KMS-11 (cell line): ENCODE data around the gene CTNNA2.

Experiments used
- H2AFZ ChIP-seq: fragments of 200-600 bp; sonication (generic); 2 replicates; pipeline ENCODE4 v1.6.1; 2016; ENCODE audit warnings: antibody characterized with exemption, mixed run types, low read depth
- H3K27ac ChIP-seq: fragments of 200-600 bp; sonication (generic); 2 replicates; pipeline ENCODE4 v1.6.1; 2016; ENCODE audit warnings: mild to moderate bottlenecking, mixed run types
- H3K27me3 ChIP-seq: fragments of 200-600 bp; sonication (generic); 2 replicates; pipeline ENCODE4 v1.6.1; 2017; ENCODE audit warnings: mild to moderate bottlenecking, low read depth, mixed run types, moderate library complexity; ENCODE audit not compliant: insufficient read depth
- H3K36me3 ChIP-seq: fragments of 200-600 bp; sonication (generic); 2 replicates; pipeline ENCODE4 v1.6.1; 2017; ENCODE audit warnings: mild to moderate bottlenecking, mixed run types; ENCODE audit not compliant: insufficient read depth
- H3K4me1 ChIP-seq: fragments of 200-600 bp; sonication (generic); 2 replicates; pipeline ENCODE4 v1.6.1; 2016; ENCODE audit warnings: mild to moderate bottlenecking, low read depth, mixed run types; ENCODE audit not compliant: poor library complexity, severe bottlenecking
- H3K4me2 ChIP-seq: fragments of 200-600 bp; sonication (generic); 2 replicates; pipeline ENCODE4 v1.7.0; 2016; ENCODE audit warnings: mild to moderate bottlenecking, mixed run types
- H3K4me3 ChIP-seq: fragments of 200-600 bp; sonication (generic); IDR thresholded peaks from 2 replicates; pipeline ENCODE4 v1.6.1; 2017; ENCODE audit warnings: low read depth, low read length, mixed read lengths; ENCODE audit not compliant: insufficient read depth
- H3K79me2 ChIP-seq: fragments of 200-600 bp; sonication (generic); 2 replicates; pipeline ENCODE4 v1.6.1; 2016; ENCODE audit warnings: low read depth, mixed run types; ENCODE audit not compliant: insufficient read depth
- H3K9ac ChIP-seq: fragments of 200-600 bp; sonication (generic); 2 replicates; pipeline ENCODE4 v1.6.1; 2016; ENCODE audit warnings: mild to moderate bottlenecking, mixed run types
- H4K20me1 ChIP-seq: fragments of 200-600 bp; sonication (generic); 2 replicates; pipeline ENCODE4 v1.6.1; 2016; ENCODE audit warnings: mild to moderate bottlenecking, mixed run types; ENCODE audit not compliant: insufficient read depth
- TF ChIP-seq, protein P1 (sequence below): fragments of 200-600 bp; sonication (generic); conservative IDR thresholded peaks from 2 replicates; pipeline ENCODE4 v1.6.1; 2017; ENCODE audit warnings: low read depth, mild to moderate bottlenecking, antibody characterized with exemption, low read length, moderate library complexity, mixed read lengths

The CTNNA2 gene

DNA sequence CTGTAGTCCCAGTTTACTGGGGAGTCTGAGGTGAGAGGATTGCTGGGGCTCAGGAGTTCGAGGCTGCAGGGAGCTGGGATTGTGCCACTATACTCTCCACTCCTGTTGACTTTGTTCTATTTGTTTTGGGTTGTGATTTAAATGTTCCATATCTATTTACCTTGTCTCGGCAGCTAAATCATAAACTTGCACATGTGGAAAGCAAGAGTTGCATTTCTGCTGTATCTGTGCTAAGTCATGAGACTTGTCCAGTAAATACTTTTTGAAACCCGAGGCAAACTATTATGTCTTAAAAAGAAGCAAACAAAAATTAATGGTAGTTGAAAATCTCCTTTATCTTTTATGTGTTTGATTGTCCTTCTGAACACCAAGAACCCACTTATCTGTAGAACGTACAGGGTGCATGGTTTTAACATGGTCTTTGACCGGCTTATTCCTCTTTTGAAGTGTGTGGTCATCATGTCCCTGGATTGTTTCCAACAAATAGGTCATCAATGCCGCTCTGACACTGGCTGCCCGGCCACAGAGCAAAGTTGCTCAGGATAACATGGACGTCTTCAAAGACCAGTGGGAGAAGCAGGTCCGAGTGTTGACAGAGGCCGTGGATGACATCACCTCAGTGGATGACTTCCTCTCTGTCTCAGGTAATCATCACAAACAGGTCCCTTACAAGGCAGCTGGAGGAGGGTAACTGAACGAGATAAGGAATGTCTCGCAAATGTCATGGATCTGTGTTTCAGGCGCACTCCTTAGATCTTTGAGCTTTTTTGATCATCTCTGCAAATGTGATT is 1032.8 kb downstream of the CTNNA2 start:
- Histone ChIP-seq H2AFZ (no peak overlapping the region), H3K4me2 (no peak overlapping the region), H3K4me3 (no peak overlapping the region), H3K4me1 (no peaks in the 10 kb centered on the region), H3K36me3 (no peaks in the 10 kb centered on the region), H3K79me2 (no peaks in the 10 kb centered on the region), H3K27me3 (no peaks in the 10 kb centered on the region), H3K9ac (no peak overlapping the region), H3K27ac (no peak overlapping the region), H4K20me1 (no peaks in the 10 kb centered on the region)
- TF ChIP-seq, protein P1, sequence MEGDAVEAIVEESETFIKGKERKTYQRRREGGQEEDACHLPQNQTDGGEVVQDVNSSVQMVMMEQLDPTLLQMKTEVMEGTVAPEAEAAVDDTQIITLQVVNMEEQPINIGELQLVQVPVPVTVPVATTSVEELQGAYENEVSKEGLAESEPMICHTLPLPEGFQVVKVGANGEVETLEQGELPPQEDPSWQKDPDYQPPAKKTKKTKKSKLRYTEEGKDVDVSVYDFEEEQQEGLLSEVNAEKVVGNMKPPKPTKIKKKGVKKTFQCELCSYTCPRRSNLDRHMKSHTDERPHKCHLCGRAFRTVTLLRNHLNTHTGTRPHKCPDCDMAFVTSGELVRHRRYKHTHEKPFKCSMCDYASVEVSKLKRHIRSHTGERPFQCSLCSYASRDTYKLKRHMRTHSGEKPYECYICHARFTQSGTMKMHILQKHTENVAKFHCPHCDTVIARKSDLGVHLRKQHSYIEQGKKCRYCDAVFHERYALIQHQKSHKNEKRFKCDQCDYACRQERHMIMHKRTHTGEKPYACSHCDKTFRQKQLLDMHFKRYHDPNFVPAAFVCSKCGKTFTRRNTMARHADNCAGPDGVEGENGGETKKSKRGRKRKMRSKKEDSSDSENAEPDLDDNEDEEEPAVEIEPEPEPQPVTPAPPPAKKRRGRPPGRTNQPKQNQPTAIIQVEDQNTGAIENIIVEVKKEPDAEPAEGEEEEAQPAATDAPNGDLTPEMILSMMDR, result no peak

DNA sequence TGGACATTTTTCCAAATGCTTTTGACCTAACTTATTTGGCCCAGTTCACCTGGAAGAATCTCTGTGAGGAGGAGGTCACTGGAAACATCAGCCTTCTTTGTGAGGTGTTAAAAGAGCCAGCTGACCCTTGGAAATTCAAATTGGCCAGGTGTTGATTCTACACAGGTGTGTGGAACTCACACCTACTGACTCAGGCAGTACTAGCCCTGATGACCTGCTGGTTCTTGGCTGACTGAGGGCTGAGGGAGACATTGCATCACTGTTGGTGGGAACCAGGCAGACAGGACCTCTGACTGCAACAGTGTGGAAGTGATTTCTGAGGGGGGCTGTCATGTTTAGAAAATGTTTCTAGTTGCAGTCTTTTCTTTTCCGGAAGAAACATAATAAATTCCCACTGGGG is 1033.9 kb downstream of the CTNNA2 start:
- no peak overlapping the region for H3K4me2 ChIP-seq
- no peaks in the 10 kb centered on the region for H3K27me3 ChIP-seq
- no peak overlapping the region for H2AFZ ChIP-seq
- TF ChIP-seq, protein P1, result no peak
- no peaks in the 10 kb centered on the region for H3K4me1 ChIP-seq
- no peak overlapping the region for H3K9ac ChIP-seq
- H3K4me3 ChIP-seq, result no peak overlapping the region
- H3K27ac ChIP-seq, result no peak overlapping the region
- H4K20me1 ChIP-seq, result no peaks in the 10 kb centered on the region
- H3K79me2 ChIP-seq, result no peaks in the 10 kb centered on the region
- no peaks in the 10 kb centered on the region for H3K36me3 ChIP-seq

DNA sequence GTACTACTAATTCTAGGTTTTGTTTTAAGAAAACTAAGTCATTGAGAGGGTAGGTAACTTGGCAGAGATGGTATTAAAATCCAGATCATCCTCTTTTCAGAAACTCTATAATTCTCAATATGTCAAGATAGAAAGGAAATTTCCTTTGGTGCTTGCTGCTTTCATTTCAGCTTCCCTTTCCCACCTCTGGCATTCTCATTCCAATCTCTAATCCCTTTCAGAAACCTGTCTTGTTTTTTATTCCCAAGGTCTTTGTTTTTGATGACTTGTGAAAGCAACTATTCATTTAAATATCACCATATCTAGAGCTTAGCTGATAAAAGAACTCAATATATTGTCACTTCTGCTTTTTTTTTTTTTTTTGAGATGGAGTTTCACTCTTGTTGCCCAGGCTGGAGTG is 1034.5 kb downstream of the CTNNA2 start:
- no peaks in the 10 kb centered on the region for H3K79me2 ChIP-seq
- TF ChIP-seq, protein P1, result no peak
- no peak overlapping the region for H2AFZ ChIP-seq
- no peaks in the 10 kb centered on the region for H3K27me3 ChIP-seq
- H3K36me3 ChIP-seq, result no peaks in the 10 kb centered on the region
- no peak overlapping the region for H3K4me2 ChIP-seq
- H3K4me1 ChIP-seq, result no peaks in the 10 kb centered on the region
- H4K20me1 ChIP-seq, result no peaks in the 10 kb centered on the region
- H3K9ac ChIP-seq, result no peak overlapping the region
- H3K27ac ChIP-seq, result no peak overlapping the region
- no peak overlapping the region for H3K4me3 ChIP-seq

DNA sequence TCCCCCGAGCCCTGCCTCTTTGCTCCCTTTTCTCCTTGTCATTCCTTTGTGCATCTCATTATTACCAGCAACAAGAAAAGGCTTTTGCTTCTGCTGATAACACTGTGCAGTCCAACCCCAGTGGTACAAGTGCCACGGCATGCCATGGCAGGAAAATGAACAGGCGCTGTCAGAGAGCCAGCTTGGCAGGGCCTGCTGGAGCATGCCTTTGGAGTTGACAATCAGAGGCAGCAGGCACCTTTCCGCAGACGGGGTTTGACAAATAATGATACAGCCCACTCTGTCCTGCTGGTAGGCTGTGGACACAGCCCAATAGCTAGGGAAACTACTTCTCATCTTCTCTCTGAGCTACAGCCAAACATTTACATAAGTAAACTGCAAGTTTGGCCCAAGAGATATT is 1035.6 kb downstream of the CTNNA2 start:
- Histone ChIP-seq H3K27ac (no peak overlapping the region), H3K27me3 (no peaks in the 10 kb centered on the region)

More for the DNA sequence above, 1035.6 kb downstream of the CTNNA2 start:
- H3K79me2 ChIP-seq, result no peaks in the 10 kb centered on the region
- H3K4me1 ChIP-seq, result no peaks in the 10 kb centered on the region
- H3K9ac ChIP-seq, result no peak overlapping the region
- H3K4me2 ChIP-seq, result no peak overlapping the region
- TF ChIP-seq, protein P1, result no peak
- H3K36me3 ChIP-seq, result no peaks in the 10 kb centered on the region
- no peaks in the 10 kb centered on the region for H4K20me1 ChIP-seq
- H3K4me3 ChIP-seq, result no peak overlapping the region
- H2AFZ ChIP-seq, result no peak overlapping the region
